GM13977 (cell line): ENCODE data around the gene PDIA5.

Experiments
- DNase-seq: peaks from one replicate; pipeline ENCODE4 v3.0.0; 2012; ENCODE audit warnings: low spot score
- in situ Hi-C: fragments of 300-500 bp; cut with MboI; formaldehyde crosslinking; loops from one replicate; pipeline ENCODE4 v1.12.0; 2022; ENCODE audit warnings: low sequenced_read_pairs, low pct_unique_long_range_greater_than_20kb, mixed read lengths, inconsistent platforms; ENCODE audit not compliant: unreplicated experiment
- TF ChIP-seq, protein P1 (sequence below): IDR thresholded peaks from 2 replicates; pipeline ENCODE4 v1.5.1; 2012; ENCODE audit warnings: mild to moderate bottlenecking, control low read depth; ENCODE audit not compliant: insufficient read depth; ENCODE audit errors: extremely low read depth, missing control alignments

The PDIA5 gene

DNA sequence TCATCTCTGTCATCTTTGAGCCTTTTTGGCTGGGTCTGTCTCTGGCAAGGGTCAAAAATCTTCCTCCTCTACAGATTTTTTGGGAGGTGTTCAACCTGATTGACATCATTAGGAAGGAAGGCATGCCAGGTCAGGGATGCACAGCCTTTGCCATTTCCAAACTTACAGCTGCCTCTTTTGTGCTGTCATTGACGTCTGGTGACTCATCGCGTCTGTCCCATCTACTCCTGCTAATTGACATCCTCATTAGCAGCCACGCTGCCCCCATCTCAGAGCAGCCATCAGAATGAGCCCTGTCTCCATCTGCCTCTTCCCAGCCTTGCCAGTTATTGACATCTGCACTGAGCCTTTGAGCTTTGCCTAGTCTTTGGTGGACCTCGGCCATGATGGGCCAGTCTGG is 53.0 kb downstream of the PDIA5 start:
- in situ Hi-C loops, result no loop called here
- TF ChIP-seq, protein P1, sequence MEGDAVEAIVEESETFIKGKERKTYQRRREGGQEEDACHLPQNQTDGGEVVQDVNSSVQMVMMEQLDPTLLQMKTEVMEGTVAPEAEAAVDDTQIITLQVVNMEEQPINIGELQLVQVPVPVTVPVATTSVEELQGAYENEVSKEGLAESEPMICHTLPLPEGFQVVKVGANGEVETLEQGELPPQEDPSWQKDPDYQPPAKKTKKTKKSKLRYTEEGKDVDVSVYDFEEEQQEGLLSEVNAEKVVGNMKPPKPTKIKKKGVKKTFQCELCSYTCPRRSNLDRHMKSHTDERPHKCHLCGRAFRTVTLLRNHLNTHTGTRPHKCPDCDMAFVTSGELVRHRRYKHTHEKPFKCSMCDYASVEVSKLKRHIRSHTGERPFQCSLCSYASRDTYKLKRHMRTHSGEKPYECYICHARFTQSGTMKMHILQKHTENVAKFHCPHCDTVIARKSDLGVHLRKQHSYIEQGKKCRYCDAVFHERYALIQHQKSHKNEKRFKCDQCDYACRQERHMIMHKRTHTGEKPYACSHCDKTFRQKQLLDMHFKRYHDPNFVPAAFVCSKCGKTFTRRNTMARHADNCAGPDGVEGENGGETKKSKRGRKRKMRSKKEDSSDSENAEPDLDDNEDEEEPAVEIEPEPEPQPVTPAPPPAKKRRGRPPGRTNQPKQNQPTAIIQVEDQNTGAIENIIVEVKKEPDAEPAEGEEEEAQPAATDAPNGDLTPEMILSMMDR, result no peak
- no peak for DNase-seq

DNA sequence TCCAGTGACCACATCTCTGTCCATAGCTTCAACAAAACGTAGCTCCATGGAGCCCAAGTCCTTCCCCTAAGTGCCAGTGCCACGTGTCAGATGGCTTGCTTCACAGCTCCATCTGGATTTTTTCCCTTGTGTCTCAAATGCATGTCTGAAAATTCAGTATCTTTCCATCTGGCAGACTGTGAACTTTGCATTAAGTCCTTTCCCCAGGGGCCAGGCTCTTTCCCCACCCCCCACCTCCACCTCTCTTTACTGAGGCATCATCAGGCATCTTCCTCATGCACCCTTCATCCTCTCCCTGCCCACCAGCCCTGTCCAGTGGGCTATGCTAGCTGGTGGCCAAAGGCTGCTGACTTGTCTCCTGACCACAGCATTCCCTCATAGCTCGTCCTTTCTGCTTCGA is 53.7 kb downstream of the PDIA5 start:
- in situ Hi-C loops, result no loop called here
- TF ChIP-seq, protein P1, result no peak
- no peak for DNase-seq

DNA sequence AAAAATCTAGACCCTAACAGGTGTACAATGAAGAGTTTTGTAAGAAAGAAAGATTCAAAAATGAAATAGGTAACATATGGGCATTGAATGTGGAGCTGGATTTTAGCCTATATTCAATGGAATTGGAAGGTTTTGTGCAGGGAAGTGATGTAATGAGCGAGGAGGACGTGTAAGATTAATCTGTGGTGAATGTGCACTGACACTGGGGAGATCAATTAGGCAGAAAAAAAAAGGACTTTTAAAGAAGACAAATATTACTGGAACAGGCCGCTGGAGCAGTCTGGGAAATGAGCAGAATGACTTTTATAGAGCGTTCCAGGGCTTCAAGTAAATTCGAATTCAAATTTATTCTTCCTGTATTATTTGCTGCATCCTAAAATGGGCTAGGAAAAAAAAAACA is 55.2 kb downstream of the PDIA5 start:
- DNase-seq, result no peak
- TF ChIP-seq, protein P1, result no peak
- in situ Hi-C loops, result no loop called here

DNA sequence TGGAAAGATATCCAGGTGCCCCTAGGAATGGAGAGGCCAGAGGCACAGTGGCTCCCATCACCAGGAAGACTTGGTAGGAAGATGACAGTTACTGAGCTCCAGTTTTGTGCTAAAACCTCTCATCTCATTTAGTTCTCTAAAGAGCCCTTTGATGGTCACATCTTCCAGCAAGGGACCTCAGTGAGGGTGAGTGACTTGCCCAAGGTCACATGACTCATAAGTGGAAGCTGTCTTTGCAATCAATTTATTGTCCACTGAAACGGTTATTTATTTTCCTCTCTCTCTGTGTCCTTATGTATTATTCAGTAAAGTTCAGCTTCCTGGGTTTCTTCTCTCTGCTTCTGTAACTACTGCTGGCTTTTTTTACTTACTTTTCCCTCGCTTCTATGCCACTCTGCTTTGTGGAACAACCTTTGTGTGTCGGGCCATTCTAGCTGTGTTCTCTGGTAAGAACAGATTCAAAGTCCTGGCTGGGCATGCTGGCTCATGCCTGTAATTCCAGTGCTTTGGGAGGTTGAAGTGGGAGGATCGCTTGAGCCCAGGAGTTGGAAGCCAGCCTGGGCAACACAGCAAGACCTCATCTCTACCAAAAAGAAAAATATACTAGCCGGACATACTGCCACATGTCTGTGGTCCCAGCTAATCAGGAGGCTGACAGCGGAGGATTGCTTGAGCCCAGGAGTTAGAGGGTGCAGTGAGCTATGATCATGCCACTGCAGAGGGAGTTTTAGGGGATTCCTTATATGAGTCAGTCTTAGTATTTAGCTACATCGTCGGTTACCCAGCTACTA is 55.9 kb downstream of the PDIA5 start:
- TF ChIP-seq, protein P1, result no peak
- peak; percentile 37 for DNase-seq
- in situ Hi-C loops, result no loop called here

DNA sequence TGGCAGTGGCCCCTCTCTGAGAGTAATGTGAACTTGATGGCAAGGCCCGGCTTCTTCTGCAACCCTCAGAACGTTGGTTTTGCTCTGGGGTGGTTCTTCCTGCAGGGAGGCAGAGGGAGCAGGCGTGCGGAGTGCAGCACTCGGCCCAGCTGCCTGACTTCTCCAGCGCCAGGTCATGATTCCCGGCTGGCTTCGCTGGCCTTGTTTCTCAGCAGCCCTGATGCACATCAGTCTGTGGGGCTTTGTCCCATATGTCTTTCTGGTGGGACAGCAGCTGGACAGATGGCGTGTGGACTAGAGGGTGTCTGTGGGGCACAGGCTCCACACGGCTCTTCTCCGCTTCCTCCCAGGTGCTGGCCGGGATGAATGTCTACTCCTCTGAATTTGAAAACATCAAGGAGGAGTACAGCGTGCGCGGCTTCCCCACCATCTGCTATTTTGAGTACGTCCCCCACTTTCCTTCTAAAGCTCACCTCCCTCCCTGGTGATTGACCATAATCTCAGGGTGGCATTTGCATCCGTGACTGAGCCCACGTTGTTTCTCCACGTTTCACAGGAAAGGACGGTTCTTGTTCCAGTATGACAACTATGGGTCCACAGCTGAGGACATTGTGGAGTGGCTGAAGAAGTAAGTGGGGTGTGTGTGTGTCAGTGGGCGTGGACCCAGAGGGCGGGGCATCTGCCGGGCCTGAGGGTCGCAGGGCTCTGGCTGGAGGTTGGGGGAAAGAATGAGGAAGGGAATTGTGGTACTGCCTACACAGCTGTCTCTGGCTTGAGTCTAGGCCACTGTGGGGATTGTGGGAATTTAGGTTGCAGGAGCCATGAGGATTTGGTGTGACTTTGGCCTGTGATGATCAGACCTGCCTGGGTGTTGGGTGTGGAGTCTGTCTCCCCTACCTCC is 57.1 kb downstream of the PDIA5 start:
- TF ChIP-seq, protein P1, result no peak
- in situ Hi-C loops, result no loop called here
- no peak for DNase-seq

DNA sequence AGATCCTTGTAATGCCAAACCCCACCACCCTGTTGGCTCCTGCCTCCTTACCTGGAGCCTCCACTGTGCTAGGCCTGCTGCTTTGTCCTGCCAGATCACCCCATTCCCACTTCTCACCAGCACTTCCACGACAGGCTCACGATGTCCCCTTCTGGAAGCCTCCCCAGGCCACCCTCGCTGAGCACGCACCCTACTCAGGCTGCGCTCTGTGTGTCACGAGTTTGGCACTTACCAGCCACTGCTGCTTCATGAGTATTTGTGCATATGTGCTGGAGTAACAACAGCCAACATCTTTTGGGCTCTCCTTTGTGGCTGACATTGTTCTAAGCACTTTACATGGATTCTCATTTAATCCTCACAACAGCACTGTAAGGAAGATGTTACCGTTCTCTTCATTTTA is 58.1 kb downstream of the PDIA5 start:
- in situ Hi-C loops, result no loop called here
- DNase-seq, result no peak
- TF ChIP-seq, protein P1, result no peak
